ENCODE results near the gene SLC35A2.

Gene SLC35A2

DNA sequence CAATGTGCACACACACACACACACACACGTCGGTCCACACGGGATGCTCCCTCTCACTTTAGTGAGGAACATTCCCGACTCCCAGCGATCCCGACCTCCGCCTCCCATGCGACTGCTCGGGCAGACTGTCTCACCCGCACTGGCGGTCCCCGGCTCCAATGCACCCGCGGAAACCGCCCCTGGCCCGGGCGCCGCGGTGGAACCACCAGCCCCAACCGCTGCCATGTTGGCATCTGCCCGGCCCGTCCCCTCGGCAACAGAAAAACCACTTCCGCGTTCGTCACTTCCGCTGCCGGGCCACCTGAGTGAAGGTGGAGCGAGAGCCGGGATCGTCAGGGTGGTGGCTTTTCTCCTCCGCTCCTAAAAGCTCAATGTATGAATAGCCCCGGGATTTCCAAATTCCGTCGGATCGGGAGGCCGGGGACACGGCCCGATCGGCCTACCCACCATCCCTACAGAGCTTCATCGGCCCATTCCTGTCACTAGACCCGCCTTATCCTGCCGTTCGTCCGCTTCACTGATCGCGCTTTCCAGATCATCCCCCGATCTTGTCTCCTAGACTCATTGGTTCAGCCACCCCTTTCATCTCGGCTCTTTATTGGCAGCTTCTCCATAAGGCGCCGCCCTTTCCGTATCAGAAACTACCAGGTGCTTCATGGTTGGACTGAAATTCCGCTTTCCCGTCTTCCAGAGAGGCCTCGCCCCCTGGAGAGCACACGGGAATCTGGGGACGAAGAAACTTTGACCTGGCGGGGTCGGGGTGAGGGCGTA lies at the start of gene SLC35A2:
Gene SLC35A2 (minus strand): TSS at position 235 of the 771 bp plus-strand sequence. CDS start 10 bp downstream, at position 225.
- peak; percentile 86 for DNase-seq

DNA sequence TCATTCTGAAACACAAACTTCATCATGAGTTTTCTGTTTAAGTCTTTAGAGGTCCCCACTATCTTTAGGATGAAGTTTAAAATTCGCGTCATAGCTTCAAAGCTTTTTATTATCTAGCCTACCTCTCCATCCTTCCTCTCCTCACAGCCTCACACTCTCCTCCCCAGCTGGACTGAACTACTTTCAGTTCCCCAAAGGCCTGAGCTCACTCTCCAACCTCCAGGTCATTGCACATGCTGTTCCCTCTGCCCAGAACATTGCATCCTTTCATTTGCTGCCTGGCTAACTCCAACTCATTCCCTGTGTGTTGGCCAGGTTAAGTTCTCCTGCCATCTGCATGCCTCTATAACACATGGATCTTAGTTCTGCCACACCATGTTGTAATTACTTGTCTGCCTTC lies 48.8 kb upstream of the SLC35A2 start:
- DNase-seq = no peak

DNA sequence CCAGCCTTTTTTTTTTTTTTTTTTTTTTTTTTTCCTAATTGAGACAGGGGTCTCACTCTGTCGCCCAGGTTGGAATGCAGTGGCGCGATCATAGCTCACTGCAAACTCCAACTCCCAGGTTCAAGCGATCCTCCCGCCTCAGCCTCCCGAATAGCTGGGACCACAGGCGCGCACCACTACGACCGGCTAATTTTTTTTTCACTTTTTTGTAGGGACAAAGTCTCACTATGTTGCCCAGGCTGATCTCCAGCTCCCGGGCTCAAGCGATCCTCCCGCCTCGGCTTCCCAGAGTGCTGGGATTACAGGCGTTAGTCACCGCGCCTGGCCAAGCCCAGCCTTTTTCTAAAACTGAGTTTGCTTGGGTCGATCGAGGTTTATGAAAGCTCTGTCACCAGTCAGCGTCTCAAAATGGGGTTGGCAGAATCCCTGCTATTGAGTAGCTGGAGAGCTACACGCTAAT lies 47.2 kb upstream of the SLC35A2 start:
- DNase-seq = peak; percentile 17

DNA sequence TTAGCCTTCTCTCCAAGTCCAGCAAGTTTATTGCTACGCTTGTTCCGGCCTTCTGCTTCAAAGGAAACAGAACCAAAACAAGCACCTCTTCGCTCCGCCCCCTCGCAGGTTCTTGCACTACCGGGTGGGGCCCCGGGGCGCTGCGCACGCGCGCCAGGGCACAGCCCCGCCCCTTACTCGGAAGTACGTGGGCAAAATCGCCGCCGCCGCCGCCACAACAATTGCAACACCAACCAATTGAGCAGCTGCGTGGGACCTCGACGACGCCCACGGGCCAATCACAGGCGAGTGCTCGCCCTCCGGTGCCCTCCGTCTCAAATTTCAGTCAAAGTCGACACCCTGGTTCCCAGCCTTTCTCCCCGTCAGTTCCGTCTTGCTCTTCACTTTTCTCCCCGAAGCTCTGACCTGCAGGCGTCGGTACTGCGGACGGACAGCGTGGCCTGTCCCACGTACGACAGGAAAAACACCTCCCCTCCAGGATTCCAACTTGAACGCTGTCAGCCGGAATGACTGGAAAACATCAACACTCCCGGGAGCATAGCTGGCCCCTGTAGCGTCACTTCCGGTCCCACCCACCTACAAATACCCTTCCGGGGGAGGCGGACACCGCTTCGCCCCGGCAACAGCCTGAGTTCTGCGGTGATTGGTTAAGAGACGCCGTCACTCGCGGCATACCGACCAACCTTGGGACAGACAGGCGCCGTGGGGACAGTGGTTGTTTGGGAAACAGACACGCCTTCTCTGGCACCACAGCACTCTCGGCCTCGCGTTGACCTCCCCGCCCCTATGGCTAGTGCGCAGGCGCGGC lies 46.6 kb upstream of the SLC35A2 start:
- DNase-seq = peak; percentile 90

DNA sequence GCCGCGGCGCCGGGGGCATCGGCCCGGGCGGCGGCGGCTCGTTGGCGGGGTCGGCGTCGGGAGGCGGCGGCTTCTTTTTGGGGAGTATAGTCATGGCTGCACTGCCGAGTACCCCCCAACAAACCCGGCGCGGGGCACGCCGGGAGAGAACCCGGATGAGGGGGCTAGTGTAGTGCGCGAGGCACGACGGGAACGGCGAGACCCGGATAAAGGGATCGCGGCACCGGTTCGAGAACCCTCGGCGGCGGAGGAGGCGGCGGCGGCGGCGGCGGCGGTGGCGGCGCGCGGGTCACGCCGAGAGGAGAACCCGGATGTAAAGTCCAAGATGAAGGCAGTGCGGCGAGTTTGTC lies 46.0 kb upstream of the SLC35A2 start, which contains the start of gene OTUD5:
Gene OTUD5 (minus strand): TSS at position 131 of the 350 bp plus-strand sequence. CDS start 37 bp downstream, at position 94.
- DNase-seq = peak; percentile 79

DNA sequence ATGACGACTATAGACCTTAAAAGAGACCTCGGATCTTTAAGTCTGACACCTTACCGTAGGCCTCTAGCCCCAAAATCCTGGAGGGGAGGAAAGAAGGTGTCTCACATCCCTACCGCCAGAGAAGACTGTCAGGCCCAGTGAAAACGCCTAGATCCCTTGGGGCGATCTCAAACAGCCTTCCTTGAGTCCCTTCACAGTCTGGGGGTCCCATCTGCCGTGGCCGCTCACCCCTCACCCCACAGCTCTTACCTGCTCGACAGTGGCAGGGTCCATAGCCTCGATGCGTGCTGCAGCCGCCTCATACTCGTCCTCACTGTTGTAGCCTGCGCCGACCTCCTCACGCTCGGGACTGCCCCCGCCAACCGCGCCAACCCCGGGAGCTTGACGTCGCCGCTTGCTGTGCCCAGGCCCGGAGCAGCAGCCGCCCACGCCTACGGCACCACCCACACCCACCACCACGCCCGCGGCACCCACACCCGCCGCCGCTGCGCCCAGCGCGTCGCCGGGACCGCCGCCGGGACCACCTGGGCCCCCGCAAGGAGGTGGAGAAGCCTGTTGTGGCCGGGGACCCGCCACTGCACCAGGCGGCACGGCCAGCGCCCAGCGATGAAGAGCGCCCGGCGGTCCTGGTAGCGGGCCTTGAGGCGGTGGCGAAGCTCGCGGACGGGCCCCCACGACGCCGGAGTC lies 45.4 kb upstream of the SLC35A2 start:
- DNase-seq = peak; percentile 59

DNA sequence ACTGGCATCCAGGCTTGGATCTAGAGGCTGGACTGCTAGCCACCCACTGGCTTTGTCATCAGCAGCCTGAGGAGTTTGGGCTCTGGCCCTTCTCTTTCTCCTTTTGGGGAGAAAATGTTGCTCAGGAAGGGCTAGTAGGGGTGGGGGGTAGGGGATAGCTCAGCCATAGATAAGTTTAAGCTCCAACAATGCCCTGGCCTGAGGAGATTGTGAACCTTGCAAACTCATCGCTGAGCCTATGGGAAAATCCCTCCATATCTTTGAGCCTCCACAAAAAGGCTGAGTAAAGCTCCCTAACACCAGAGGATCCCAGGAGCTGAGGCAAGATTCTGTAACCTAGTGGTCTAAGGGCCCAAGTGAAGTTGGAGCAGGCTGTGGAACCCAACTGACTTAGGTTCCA lies 37.1 kb upstream of the SLC35A2 start:
- DNase-seq = no peak

DNA sequence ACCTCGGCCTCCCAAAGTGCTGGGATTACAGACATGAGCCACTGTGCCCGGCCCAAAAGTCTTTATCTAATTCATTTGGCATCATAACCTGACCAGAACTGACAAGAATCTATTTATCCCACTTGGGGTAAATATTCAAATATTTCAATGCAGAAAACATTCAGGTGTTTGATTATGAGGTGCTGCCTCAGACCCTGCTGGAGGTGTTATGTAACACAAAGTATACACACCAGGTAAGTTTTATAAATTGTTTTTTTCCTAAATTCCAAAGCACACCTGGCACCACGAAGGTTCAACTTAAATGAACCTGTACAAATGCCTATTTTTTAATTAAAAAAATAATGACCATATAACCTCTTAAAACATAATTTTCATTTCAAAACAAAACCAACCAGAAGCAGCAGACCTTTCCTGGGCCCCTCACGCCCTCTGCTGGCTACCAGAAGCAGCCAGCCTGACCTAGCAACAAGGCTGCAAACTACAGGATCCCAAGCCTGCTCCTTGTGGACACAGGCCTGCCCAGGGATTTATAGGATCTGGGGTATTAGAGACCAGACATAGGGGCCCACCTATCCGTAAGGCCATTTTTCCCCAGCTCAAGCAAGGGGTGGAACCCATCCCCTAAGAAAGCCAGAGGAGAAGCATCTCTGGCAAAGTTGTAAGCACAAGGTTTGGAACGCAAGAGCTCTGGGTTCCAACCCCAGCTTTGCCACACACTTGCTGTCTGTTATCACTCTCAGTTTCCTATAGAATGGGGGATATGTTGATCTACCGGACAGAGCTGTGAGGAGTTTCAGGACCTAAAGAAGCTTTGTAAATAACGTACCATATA lies 34.3 kb upstream of the SLC35A2 start:
- DNase-seq = peak; percentile 54

DNA sequence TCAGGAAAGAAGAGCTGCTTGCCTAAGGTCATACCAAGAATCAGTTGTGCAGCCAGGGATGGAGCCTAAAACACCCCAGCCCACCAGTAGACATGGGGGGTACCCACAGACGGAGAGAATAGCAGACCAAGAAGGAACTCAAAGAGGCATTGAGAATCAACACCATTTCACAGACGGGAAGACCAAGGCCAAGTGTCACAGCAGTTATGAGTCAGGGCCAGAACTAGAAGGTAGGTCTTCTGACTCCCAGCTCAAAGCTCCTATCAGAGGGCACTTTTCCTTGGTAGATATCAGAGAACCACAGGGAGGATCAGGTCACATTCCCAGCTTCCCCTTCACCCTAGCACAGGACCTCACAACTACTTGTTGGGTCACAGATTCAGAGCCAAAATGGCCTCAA lies 31.4 kb upstream of the SLC35A2 start:
- DNase-seq = no peak

DNA sequence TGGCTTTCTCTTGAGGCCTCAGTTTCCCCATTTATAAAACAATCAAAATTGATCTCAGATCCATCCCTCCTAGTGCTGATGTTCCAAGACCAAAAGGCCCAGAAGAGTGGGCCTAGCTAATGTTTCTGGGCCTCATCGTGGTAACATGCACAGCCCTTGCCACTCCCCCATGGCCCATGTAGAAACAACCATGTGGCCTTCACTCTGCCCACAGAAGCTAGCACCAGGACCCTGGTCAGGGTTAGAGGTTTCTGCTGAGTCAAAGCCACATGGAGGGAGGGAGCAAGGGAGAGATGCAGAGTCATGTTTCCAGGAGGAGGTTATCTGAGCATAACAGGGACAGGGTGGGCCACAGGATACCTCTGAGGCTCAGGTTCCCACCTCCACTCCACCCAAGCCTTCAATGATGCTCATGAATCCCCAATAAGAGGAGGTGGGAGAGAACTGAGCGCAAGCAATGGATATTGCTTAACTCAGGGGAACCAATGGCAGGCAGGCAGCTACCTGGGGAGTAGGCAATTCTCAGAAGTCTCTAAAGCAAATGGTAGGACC lies 29.0 kb upstream of the SLC35A2 start:
- DNase-seq = no peak

DNA sequence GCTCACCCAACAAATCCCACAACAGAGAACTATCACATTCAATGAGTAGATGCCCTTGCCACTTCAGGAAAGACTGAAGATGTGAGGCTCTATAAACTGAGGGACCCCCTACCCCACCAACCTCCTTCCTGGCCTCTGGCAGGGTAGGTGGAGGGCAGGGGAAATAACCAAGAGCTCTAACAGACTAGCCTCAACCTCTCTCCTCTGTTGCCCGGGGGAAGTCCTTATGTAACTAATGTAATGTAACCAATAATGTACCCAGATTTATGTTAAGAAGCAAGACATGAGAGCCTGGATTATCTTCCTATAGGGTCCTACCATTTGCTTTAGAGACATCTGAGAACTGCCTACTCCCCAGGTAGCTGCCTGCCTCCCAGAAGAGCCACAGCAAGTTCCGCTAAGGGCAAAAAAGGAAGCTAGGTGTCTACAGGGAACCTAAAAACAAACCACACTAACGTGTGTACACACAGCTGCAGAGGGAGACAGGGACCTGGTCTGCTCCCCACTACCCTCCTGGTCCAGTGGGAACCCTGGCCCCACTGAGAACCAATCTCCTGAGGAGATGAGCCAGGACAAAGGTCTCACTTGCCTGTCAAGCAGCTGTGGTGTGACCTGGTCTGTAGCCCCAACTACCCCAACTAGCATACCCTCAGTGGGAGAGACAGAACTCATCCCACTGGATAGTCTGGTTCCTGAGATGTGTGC lies 28.2 kb upstream of the SLC35A2 start:
- DNase-seq = no peak

DNA sequence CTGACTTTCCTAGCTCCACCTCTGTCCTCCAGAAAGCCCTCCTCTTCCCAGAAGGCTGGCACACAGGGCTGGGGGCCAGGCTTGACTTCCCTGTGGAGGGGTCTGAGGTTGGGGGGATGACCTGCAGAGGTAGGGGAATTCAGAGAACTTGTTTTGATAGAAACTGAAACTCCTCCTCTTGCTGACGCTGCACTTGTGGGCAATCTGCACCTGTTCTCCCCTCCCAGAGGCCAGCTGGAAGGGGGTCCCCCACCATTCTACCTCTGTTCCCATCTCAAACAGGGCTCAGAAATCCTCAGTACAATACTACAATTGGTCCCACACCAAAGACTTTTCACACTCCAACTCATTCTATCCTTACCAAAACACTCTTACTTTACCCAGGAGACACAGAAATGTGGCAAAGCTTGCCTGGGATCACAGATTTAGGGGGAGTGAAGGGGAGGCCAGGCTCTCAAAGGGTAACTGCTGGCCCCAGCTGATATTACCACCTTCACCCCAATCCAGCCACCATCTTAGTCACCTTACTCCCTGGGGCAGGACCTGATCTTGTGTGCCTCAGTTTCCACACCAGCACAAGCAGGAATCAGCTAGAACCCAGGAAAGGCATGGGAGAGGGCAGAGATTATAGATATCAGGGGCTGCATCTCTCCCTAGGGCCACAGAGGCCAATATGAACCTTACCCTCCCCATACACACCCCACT lies 27.4 kb upstream of the SLC35A2 start:
- peak; percentile 78 for DNase-seq

DNA sequence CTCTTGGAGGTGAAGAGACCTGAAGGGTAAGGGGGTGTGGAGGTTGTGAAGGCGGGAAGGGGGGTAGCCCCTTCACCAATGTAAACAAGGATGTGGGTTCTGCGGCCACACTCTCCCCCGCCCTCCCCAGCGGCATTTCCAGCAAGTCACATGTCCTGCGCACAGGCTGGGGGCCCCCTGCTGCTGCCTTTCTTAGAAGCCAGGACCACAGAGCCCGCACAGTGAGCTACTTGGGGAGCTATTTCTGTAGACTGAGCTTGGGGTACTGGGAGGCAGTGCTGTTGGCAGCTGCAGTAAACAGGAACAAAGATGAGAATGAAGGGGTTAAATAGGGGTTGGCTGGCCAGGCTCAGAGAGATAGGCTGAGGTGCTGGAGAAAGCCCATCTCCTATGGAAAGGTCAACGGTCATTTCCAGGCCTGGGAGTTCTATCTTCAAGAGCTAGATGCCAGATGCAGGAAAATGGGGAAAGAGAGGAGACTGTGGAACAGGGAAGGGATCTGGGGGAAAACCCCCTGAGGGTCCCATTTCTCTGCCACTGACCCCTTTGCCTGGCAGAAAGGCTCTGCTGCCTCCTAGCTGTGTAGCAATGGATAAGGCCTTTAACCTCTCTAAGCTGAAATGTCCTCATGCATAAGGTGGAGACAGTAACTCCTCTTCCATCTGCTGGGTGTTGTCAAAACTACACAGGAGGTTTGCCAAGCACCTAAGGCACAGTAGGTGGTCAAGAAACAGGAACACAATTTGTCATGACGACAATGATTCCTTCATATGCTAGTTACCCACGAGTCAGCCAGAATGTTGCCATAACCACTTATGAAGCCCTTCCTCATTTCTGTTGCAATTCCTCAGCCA lies 25.8 kb upstream of the SLC35A2 start:
- peak; percentile 84 for DNase-seq

DNA sequence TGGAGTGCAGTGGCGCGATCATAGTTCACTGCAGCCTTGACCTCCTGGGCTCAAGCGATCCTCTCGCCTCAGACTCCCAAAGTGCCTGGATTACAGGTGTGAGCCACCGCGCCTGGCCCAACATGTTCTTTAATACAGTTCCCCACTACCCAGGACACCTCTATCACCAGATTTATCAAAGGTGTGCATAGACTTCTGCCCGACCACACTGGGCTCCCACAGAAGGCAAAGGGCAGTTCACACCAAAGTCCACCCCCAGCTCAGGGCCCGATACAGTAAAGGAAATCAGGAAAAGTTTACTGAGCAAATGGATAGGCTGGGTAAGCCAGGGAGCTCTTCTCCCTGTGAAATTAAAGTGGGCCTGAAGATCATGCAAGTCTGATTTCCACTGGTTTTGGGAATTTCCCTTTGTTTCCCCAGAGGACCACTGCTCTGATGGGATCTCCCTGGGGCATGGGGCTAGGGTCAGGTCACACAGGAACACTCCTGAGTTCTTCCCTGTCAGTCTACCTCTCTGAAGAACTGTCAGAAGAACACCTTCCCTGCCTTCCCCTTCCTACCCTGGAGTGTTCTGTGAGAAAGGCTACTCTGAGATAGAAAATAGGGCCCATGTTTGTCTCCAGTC lies 25.1 kb upstream of the SLC35A2 start:
- no peak for DNase-seq

DNA sequence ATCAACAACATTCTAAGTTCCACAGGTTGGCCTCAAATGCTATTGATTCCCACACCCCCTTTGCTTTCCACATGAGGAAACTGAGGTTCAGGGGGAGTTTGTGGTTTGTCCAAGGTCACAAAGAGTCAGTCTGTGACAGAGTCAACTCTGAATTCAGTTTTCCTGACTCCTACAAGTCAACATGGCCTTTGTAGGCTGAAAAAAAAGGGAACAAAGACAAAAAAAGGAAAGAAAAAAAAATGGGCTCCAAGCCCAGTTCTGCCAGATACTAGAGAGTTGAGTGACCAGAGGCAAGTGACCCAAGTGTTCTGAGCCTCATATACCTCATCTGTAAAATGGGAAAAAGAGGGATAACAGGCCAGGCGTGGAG lies 23.8 kb upstream of the SLC35A2 start:
- no peak for DNase-seq

DNA sequence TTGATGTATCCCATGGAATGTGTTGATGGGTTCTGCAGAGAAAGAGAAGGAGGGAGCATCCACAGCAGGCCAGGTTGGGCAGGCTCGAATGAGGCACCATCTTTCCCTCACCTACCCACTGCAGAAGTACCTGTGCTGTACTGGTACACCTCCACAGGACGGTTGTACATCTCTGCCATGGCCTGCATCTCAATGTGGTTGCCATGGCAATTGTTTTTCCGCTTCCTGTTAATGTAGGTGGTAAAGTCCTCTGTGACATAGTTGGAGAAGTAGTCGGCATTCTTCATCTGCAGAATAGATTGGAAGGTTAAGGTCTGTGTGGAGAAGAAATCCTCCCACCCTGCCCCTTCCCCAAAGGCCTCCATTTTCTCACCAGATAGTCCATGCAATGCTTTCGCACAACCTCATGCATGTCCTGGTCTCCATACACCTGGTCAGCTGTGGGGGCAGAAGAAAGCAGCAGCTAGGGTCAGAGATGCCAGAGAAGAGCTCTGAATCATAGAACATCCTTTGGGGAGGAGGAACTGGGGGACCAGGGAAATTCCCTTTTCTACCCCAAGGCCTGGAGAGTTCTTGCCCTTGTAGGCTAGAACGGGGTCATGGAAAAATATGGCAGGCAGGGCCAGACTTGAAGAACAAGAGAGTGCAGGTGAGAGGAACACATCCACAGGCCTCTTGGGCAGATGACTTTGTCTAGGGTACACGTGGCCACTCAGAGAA lies 23.3 kb upstream of the SLC35A2 start:
- DNase-seq = no peak

DNA sequence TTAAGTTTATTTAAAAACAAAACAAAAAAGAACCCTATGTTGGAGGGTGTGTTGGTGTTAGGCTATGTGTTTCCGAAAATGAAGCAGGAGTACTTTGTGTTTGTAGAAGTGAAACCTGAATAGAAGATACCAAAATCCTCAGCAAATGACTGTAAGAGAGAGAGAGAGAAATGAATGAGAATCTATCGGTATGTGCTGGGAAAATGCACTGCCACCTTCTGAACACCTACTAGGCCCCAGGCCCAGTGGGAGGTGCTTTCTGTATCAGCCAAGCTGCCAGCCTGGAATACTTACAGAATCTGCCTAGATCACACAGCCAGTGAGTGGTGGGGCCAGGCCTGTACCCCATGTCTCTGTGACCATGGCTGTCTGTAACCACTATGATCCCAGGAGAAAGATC lies 22.3 kb upstream of the SLC35A2 start:
- DNase-seq = peak; percentile 44

DNA sequence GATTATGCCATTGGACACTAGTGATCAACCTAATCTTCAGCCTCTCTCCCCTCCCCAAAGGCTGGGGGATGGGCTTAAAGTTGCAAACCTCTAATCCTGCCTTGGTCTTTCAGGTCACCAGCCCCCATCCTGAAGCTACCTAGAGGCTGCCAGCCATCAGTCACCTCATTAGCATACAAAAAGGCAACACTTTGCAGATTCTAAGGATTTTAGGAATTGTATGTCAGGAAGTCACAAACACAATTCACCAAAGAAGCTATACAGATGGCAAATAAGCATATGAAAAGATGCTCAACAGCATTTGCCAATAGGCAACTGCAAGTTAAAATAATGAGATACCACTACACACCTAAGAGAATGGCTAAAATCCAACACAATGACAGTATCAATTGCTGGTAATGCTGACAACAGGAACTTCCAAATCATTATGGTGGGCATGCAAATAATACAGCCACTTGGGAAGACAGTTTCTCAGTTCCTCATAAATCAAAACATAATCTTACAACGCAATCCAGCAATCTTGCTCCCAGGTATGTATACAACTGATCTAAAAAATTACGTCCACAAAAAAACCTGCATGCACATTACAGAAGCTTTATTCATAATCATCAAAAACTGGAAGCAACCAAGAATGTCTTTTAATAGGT lies 16.4 kb upstream of the SLC35A2 start:
- DNase-seq = no peak
